Measurements from ENCODE around the gene FSHB.

DNA sequence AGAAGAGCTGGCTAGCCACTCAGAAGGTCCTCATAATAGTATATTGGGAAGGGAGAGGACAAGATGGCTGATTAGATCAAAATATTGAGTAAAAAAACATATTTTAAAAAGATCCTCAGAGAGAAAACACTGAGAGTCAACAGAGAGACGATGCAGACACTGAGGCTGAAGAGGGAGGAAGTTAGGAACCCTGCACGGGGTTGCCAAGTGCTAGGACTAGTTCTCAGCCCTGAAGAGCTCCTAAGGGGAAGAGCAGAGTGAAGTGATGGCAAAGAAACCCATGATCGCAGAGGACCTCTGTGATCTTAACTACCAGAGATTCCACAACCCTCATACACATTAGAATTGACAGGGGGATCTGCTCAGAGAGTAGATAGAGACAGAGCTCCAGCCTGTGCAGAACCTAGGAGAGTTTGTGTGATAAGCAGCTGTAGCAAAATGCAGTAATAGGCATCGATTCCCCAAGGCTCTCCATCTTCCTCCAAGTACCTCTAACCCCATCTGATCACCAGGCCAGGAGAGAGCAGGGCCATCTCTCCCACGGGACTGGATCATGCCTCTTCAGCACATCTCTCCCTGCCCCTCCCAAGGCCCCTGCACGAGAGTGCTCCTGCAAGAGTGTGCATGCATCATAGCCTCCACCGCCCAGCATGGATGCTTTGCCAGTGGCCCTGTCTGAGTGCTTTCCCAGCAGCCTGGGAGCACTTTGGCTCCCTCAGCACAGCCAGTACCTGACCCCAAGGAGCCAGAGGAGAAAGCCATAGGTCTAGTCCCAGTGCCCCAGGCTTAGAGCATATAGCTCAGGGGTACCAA lies 50.9 kb downstream of the FSHB start:
- TF ChIP-seq, protein P1, sequence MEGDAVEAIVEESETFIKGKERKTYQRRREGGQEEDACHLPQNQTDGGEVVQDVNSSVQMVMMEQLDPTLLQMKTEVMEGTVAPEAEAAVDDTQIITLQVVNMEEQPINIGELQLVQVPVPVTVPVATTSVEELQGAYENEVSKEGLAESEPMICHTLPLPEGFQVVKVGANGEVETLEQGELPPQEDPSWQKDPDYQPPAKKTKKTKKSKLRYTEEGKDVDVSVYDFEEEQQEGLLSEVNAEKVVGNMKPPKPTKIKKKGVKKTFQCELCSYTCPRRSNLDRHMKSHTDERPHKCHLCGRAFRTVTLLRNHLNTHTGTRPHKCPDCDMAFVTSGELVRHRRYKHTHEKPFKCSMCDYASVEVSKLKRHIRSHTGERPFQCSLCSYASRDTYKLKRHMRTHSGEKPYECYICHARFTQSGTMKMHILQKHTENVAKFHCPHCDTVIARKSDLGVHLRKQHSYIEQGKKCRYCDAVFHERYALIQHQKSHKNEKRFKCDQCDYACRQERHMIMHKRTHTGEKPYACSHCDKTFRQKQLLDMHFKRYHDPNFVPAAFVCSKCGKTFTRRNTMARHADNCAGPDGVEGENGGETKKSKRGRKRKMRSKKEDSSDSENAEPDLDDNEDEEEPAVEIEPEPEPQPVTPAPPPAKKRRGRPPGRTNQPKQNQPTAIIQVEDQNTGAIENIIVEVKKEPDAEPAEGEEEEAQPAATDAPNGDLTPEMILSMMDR (IDR thresholded peaks at IDR 0.05; ENCODE audit: borderline replicate concordance, extremely low read depth, low read length, poor library complexity, severe bottlenecking): no peak
- TF ChIP-seq EZH2 (IDR thresholded peaks at IDR 0.05; ENCODE audit: borderline replicate concordance, low read depth, low read length, severe bottlenecking): no peak
